Thyroid gland (tissue), 4 donors: ENCODE results near the gene ZNF48.

ENCODE experiments used
- POLR2A ChIP-seq, 2 donors: fragments of 450-650 bp; IDR thresholded peaks; one replicate each; pipeline ENCODE4 v1.6.1; 2017; ENCODE audit warnings: antibody characterized with exemption in 2 of 2, mild to moderate bottlenecking in 2 of 2, moderate library complexity in 1 of 2
- TF ChIP-seq, protein P1 (sequence below), 6 experiments: fragments of 200-600 bp in 3 of 6; fragments of 450-650 bp in 3 of 6; sonication (generic) in 3 of 6; IDR thresholded peaks; one replicate each; pipeline ENCODE4 v1.5.1; 2016 to 2019; ENCODE audit warnings: antibody characterized with exemption in 6 of 6, mild to moderate bottlenecking in 2 of 6, inconsistent platforms in 1 of 6, moderate library complexity in 1 of 6

DNA sequence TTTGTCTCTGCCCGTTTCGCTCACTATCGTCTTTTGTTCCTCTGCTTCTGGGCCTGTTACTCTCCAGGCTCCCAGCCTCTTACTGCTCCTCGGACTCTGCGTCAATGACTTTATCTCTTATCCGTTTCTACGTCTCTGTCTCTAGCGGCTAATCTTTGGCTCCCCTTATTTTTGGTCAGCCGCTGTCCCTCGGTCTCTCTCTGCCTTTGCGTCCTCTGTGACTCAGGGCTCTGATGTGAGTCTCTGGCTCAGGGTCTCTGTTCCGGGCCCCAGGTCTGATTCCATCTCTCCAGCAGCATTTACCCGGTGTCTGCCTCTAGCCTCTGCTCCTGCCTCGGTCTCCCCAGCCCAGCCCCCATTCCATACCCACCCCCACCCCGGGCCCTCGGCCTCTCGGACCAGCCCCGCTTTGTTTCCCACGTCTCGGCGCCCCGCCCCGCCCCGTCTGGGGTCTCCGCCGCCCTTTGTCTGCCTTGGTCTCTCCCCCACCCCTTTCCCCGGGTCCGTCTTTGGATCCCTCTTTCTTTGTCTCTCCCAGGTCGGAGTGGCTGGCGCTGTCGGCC is 547 bp upstream of the ZNF48 start:
- TF ChIP-seq, protein P1, sequence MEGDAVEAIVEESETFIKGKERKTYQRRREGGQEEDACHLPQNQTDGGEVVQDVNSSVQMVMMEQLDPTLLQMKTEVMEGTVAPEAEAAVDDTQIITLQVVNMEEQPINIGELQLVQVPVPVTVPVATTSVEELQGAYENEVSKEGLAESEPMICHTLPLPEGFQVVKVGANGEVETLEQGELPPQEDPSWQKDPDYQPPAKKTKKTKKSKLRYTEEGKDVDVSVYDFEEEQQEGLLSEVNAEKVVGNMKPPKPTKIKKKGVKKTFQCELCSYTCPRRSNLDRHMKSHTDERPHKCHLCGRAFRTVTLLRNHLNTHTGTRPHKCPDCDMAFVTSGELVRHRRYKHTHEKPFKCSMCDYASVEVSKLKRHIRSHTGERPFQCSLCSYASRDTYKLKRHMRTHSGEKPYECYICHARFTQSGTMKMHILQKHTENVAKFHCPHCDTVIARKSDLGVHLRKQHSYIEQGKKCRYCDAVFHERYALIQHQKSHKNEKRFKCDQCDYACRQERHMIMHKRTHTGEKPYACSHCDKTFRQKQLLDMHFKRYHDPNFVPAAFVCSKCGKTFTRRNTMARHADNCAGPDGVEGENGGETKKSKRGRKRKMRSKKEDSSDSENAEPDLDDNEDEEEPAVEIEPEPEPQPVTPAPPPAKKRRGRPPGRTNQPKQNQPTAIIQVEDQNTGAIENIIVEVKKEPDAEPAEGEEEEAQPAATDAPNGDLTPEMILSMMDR (IDR thresholded peaks at IDR 0.05): no peak
- no peak for TF ChIP-seq POLR2A (IDR thresholded peaks at IDR 0.05)
